ENCODE data around the gene PLEKHA6.

DNA sequence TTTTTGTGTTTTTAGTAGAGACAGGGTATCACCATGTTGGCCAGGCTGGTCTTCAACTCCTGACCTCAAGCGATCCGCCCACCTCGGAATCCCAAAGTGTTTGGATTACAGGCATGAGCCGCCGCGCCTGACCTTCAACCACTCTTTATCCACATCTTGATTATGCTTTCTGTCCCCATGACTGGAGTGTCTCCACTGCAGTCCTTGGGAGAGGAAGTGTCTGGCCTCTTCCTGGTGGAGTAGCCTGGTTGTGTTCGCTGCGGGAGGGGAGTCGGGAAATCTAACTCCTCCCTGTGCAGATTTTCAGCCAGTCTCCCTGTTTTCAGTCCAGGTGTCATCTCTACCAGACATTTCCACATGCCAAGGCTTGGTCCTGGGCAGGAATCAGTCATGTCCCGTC lies 173.1 kb downstream of the PLEKHA6 start:
- TF ChIP-seq, protein P1, sequence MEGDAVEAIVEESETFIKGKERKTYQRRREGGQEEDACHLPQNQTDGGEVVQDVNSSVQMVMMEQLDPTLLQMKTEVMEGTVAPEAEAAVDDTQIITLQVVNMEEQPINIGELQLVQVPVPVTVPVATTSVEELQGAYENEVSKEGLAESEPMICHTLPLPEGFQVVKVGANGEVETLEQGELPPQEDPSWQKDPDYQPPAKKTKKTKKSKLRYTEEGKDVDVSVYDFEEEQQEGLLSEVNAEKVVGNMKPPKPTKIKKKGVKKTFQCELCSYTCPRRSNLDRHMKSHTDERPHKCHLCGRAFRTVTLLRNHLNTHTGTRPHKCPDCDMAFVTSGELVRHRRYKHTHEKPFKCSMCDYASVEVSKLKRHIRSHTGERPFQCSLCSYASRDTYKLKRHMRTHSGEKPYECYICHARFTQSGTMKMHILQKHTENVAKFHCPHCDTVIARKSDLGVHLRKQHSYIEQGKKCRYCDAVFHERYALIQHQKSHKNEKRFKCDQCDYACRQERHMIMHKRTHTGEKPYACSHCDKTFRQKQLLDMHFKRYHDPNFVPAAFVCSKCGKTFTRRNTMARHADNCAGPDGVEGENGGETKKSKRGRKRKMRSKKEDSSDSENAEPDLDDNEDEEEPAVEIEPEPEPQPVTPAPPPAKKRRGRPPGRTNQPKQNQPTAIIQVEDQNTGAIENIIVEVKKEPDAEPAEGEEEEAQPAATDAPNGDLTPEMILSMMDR (IDR thresholded peaks at IDR 0.05) = no peak
- no peak for TF ChIP-seq POLR2A (IDR thresholded peaks at IDR 0.05)

Data from testis (tissue), 2 donors.